GM19463 (cell line): ENCODE measurements around the gene NOVA1.

ENCODE experiments used
- ATAC-seq: cut with Tn5 transposase; IDR thresholded peaks from one replicate; pipeline ENCODE4 v1.9.1; 2021; ENCODE audit warnings: mild to moderate bottlenecking, moderate library complexity; ENCODE audit not compliant: unreplicated experiment

NOVA1 gene

GRCh38 chr14:26594756-26595545 lies 2.9 kb downstream of the NOVA1 start:
- ATAC-seq, result no peak

GRCh38 chr14:26594148-26594547 lies 3.7 kb downstream of the NOVA1 start:
- no peak for ATAC-seq

GRCh38 chr14:26593357-26593756 lies 4.5 kb downstream of the NOVA1 start:
- no peak for ATAC-seq

- no peak for ATAC-seq
Observed at GRCh38 chr14:26589925-26590324, 7.9 kb downstream of the NOVA1 start.

- no peak for ATAC-seq
Observed at GRCh38 chr14:26577711-26578110, 20.1 kb downstream of the NOVA1 start.

GRCh38 chr14:26554069-26554772 lies 43.6 kb downstream of the NOVA1 start:
- no peak for ATAC-seq

GRCh38 chr14:26549571-26549970 lies 48.3 kb downstream of the NOVA1 start:
- no peak for ATAC-seq

- ATAC-seq, result no peak
Observed at GRCh38 chr14:26548406-26548805, 49.4 kb downstream of the NOVA1 start.

- no peak for ATAC-seq
Observed at GRCh38 chr14:26538176-26538575, 59.7 kb downstream of the NOVA1 start.

- ATAC-seq, result no peak
Observed at GRCh38 chr14:26531894-26532293, 65.9 kb downstream of the NOVA1 start.

- no peak for ATAC-seq
Observed at GRCh38 chr14:26528415-26529182, 69.2 kb downstream of the NOVA1 start.

GRCh38 chr14:26527095-26527494 lies 70.7 kb downstream of the NOVA1 start:
- no peak for ATAC-seq

- ATAC-seq, result no peak
Observed at GRCh38 chr14:26526137-26526536, 71.7 kb downstream of the NOVA1 start.

- ATAC-seq, result no peak
Observed at GRCh38 chr14:26525085-26525484, 72.7 kb downstream of the NOVA1 start.

GRCh38 chr14:26522967-26523366 lies 74.9 kb downstream of the NOVA1 start:
- no peak for ATAC-seq

- no peak for ATAC-seq
Observed at GRCh38 chr14:26517771-26518170, 80.1 kb downstream of the NOVA1 start.

- no peak for ATAC-seq
Observed at GRCh38 chr14:26500028-26500427, 97.8 kb downstream of the NOVA1 start.

- no peak for ATAC-seq
Observed at GRCh38 chr14:26499546-26499945, 98.3 kb downstream of the NOVA1 start.

- no peak for ATAC-seq
Observed at GRCh38 chr14:26486922-26487321, 110.9 kb downstream of the NOVA1 start.

- ATAC-seq, result no peak
Observed at GRCh38 chr14:26484562-26484961, 113.3 kb downstream of the NOVA1 start.

- ATAC-seq, result no peak
Observed at GRCh38 chr14:26478967-26479366, 118.9 kb downstream of the NOVA1 start.

- no peak for ATAC-seq
Observed at GRCh38 chr14:26466862-26467261, 131.0 kb downstream of the NOVA1 start.
